HG02759 (cell line): Measurements from ENCODE around the gene OR5K1.

ENCODE experiments used
- ATAC-seq: cut with Tn5 transposase; IDR thresholded peaks from one replicate; pipeline ENCODE4 v1.9.1; 2021; ENCODE audit warnings: mild to moderate bottlenecking, moderate library complexity; ENCODE audit not compliant: unreplicated experiment

OR5K1 gene

DNA sequence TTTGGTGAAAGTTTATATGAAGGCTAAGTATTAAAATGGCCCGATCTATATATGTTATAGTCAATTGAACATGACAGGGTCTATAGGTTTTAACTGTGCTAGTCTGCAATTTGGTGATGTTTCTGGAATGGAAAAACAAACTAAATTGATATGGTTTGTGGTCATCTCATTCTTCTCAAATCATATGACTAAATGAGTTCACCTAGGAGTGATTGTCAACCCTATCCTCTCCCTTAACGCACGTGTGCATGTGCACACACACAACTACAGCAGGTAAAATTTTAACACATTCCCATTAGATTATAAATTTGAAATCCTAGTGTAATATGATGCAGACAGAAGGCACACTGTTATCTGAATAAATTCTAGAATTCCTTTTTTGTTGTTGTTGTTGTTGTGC is 50.7 kb downstream of the OR5K1 start:
- ATAC-seq = no peak

DNA sequence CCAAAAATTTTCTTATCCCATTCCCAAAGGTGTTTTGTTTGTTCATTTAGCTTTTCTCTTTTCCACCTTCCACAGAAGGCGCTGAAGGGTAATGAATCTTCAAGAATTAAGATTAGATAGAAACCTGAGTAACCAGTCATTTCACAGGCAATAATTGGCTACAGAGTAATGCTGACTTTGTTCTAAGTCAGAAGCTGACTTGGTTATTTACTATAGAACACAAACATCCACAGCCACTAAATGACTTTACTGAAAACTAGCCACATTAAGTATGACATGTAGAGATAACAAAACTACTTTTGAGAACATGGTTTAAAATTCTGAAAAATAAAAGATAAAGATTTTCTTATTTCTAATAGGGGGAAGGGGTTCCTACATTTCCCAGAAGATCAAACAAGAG is 51.9 kb downstream of the OR5K1 start:
- ATAC-seq = no peak

DNA sequence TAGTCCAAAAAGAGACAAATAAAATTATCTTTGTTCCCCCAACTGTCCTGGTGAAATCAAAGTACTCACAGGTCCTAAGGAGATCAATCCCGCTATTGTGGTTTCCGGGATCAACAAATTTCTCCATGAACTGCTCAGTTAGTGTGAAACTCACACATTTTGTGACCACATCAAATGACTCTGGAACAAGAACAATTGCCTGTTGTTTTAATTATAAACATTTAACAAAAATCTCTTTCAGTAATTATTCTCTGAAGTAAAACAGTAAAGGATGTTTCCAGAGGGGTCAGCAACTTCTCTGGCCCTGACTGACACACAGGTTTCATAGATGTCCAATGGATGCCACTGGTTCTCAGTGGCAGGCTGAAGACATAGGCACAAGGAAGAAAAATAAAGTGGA is 55.8 kb downstream of the OR5K1 start:
- ATAC-seq = no peak

DNA sequence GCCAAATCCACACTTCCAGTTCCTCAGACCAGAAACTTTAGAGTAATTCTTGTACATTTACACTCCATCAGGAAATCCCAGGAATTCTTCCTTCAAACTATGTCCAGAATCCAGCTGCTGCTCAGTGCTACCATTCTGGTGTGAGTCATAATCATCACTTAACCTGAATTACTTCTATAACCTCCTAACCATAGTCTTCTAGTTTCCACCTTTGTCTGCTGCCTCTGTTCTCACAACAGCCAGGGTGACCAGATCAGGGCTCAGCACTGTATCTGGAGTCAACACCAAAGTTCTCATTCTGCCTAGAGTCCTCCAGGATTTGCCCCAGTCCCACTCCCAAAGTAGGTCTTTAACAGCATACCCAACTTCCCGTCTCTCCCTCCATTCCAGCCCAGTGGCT is 56.4 kb downstream of the OR5K1 start:
- ATAC-seq = no peak

DNA sequence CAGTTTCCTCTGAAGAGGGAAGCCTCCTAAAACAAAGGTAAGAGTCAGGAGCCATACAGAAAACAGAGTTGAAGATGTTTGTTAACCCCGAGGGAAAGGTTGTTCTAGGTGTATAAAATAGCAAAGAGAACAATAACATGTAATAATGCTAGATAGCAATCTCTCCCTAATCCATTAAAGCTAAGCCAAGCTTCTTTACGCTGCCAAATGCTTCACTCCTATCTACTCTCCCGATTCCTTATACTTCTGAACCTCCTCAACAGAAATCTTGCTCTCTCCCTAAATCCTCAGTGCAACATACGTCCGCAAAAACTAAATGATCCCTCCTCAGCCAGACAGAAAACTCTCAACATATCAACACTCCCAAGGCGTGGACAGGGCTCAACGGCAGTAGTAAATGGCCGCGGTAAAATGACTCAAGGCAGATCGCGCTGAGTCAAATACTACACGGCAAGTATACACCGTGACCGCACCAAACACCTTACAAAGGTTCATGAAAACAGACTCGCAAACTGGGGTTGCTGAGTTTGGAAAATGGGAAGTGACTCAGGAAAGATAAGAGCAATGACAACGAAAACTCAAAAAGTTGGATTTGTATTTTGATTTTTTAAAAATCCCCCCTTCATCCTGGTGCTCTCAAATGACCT is 59.0 kb downstream of the OR5K1 start:
- peak; percentile 47 for ATAC-seq
